Measurements from ENCODE around the gene MKKS. TPM values are rescaled to one million over a fixed set of nuclear protein-coding genes. Genes with fewer than 3 reads are reported as not detected.
A peak's percentile ranks its signal among the peaks of the same experiment; 100 is the strongest.

The MKKS gene
- total and polyA plus RNA-seq, 2 experiments from 2014 or later: 9.1 to 45.9 TPM

DNA sequence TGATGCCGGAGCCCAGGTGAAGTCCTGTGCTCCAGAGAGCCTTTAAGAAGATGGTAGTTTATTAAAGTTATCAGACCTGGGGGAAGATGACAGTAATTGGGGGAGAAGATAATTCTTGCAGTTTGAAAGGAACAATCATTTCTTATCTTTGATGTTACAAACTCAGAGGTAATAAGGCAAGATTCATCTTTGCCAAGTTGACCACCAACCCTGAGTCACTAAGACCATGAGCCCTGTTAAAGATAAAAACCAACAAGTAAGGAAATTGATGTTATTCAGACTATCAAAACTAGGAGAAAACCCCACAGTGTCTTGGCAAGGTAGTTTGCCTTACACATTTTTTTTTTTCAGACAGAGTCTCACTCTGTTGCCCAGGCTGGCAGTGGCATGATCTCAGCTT lies 73.1 kb downstream of the MKKS start:
- DNase-seq (ENCODE audit: low read depth in 1 of 2, low spot score in 1 of 2): no peak
- Histone ChIP-seq H3K27ac (no peak overlapping the region), H3K9me3 (ENCODE audit: low read depth) (no peaks in the 10 kb centered on the region), H3K27me3 (no peaks in the 10 kb centered on the region), H3K4me1 (ENCODE audit: low read depth) (peaks cover 6% of the 10 kb centered on the region), H3K4me3 (no peak overlapping the region), H3K36me3 (no peaks in the 10 kb centered on the region)
- TF ChIP-seq, protein P1, sequence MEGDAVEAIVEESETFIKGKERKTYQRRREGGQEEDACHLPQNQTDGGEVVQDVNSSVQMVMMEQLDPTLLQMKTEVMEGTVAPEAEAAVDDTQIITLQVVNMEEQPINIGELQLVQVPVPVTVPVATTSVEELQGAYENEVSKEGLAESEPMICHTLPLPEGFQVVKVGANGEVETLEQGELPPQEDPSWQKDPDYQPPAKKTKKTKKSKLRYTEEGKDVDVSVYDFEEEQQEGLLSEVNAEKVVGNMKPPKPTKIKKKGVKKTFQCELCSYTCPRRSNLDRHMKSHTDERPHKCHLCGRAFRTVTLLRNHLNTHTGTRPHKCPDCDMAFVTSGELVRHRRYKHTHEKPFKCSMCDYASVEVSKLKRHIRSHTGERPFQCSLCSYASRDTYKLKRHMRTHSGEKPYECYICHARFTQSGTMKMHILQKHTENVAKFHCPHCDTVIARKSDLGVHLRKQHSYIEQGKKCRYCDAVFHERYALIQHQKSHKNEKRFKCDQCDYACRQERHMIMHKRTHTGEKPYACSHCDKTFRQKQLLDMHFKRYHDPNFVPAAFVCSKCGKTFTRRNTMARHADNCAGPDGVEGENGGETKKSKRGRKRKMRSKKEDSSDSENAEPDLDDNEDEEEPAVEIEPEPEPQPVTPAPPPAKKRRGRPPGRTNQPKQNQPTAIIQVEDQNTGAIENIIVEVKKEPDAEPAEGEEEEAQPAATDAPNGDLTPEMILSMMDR (IDR thresholded peaks at IDR 0.05; ENCODE audit: low read depth, low read length): no peak

DNA sequence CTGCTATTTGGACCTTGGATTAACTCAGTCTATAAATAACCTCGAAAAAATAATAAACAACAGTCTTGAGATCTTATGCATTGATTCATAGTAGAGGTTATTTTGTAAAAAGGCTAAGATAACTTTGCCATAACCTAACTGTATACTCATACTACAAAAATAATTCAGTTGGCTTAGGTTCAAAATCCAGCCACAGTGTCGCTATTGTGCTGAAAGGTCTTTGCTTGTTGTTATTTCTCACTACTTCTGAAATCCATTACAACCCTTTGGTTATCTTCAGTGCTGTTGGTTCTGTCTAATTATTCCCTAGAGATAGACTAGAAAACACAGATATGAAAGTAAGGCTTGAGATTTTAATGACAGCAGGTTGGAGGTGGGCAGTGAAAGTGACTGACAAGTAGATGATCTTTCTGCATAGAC lies 74.4 kb downstream of the MKKS start:
- Histone ChIP-seq H3K27ac (no peak overlapping the region), H3K4me1 (ENCODE audit: low read depth) (peaks cover 6% of the 10 kb centered on the region), H3K4me3 (no peak overlapping the region), H3K9me3 (ENCODE audit: low read depth) (no peaks in the 10 kb centered on the region), H3K36me3 (no peaks in the 10 kb centered on the region), H3K27me3 (no peaks in the 10 kb centered on the region)
- TF ChIP-seq, protein P1 (IDR thresholded peaks at IDR 0.05; ENCODE audit: low read depth, low read length): no peak
- peak in 1 of 2 donors; percentile 40 for DNase-seq (ENCODE audit: low read depth in 1 of 2, low spot score in 1 of 2)

DNA sequence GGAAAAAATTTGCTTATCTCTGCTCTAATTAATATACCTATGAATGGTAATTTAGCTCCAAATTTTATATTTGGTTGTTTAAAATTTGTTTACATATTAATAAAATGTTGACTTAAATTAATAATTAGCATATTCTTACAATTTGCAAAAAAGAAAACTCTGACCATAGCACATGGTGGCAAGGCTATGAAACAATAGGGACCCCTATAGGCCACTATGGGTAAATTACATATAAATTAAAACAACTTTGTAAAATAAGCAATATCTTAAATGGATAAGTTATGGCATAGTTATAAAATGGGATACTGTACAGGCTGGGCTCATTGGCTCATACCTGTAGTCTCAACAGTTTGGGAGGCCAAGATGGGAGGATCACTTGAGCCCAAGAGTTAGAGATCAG lies 76.0 kb downstream of the MKKS start:
- H3K4me3 ChIP-seq: no peak overlapping the region
- peak in 1 of 2 donors; percentile 35 for DNase-seq (ENCODE audit: low read depth in 1 of 2, low spot score in 1 of 2)
- H3K4me1 ChIP-seq (ENCODE audit: low read depth): peaks cover 6% of the 10 kb centered on the region
- no peaks in the 10 kb centered on the region for H3K36me3 ChIP-seq
- TF ChIP-seq, protein P1 (IDR thresholded peaks at IDR 0.05; ENCODE audit: low read depth, low read length): peak; percentile 62
- no peaks in the 10 kb centered on the region for H3K9me3 ChIP-seq (ENCODE audit: low read depth)
- no peak overlapping the region for H3K27ac ChIP-seq
- no peaks in the 10 kb centered on the region for H3K27me3 ChIP-seq

DNA sequence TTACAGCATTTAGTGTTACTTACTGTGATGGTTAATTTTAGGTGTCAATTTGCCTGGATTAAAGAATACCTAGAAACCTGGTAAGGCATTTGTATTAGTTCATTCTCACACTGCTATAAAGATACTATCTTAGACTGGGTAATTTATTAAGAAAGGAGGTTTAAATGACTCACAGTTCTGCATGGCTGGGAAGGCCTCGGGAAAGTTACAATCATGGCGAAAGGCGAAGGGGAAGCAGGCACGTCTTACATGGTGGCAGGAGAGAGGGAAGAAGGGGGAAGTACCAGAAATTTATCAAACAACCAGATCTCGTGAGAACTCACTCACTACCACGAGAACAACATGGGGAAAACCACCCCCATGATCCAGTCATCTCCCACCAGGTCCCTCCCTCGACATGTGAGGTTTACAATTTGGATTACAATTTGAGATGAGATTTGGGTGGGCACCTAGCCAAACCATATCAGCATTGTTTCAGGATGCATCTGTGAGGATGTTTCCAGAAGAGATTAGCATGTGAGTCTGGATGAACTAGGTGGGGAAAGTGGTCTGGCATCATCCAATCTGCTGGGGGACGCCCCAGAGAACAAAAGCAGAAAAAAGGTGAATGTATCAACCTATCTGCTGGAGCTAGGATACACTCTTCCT lies 76.8 kb downstream of the MKKS start:
- Histone ChIP-seq H3K4me1 (ENCODE audit: low read depth) (peaks cover 6% of the 10 kb centered on the region), H3K27me3 (no peaks in the 10 kb centered on the region), H3K36me3 (no peaks in the 10 kb centered on the region), H3K4me3 (no peak overlapping the region), H3K27ac (no peak overlapping the region), H3K9me3 (ENCODE audit: low read depth) (no peaks in the 10 kb centered on the region)
- DNase-seq (ENCODE audit: low read depth in 1 of 2, low spot score in 1 of 2): no peak
- TF ChIP-seq, protein P1 (IDR thresholded peaks at IDR 0.05; ENCODE audit: low read depth, low read length): no peak

DNA sequence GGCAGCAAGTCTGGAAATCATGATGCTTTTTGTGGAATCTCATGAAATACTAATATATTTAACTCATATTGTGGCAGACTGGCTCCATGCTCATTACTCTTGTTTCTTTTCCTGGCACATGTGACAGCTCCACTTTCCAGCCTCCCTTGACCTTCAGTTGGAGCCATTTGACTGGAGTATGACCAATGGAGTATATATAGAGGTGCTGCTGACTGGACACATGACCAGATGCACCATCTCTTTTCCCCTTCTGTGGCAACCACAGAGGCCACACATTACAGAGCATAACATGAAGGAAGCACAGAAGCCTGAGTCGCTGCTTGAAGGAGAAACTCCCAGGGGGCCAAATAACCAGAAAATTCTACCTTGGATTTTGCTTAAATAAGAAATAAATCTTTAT lies 77.4 kb downstream of the MKKS start:
- peaks cover 6% of the 10 kb centered on the region for H3K4me1 ChIP-seq (ENCODE audit: low read depth)
- H3K4me3 ChIP-seq: no peak overlapping the region
- H3K27me3 ChIP-seq: no peaks in the 10 kb centered on the region
- TF ChIP-seq, protein P1 (IDR thresholded peaks at IDR 0.05; ENCODE audit: low read depth, low read length): no peak
- no peak for DNase-seq (ENCODE audit: low read depth in 1 of 2, low spot score in 1 of 2)
- no peaks in the 10 kb centered on the region for H3K36me3 ChIP-seq
- H3K9me3 ChIP-seq (ENCODE audit: low read depth): no peaks in the 10 kb centered on the region
- H3K27ac ChIP-seq: no peak overlapping the region

Measured in cardiac muscle cell (in vitro differentiated cells and primary cell).